PC-9 (cell line): ENCODE results near the gene RTBDN. TPM values are rescaled to one million over a fixed set of nuclear protein-coding genes. Genes with fewer than 3 reads are reported as not detected.

Experiments
- BruUV-seq: library from RNA; stranded (reverse); fragments of 400-500 nt; replicated peaks from 2 replicates; lab custom pipeline; 2021; lab: Mats Ljungman, UMichigan
- CTCF ChIA-PET: fragments of 300-600 bp; sonication (Branson Sonifier 250); formaldehyde crosslinking; loops from one replicate; lab custom pipeline; 2022; ENCODE audit warnings: antibody characterized with exemption; lab: Charles Lee
- POLR2A ChIA-PET: fragments of 300-600 bp; sonication (Branson Sonifier 250); formaldehyde crosslinking; loops from one replicate; lab custom pipeline; 2022; ENCODE audit warnings: antibody characterized with exemption; ENCODE audit not compliant: unreplicated experiment; lab: Charles Lee
- DNase-seq, 2 experiments: peaks; one replicate each; pipeline versions ENCODE4 v3.0.0 to v3.0.0-alpha.2; 2015 to 2022; ENCODE audit warnings: mixed read lengths in 1 of 2
- H2AFZ ChIP-seq: fragments of 200-600 bp; sonication (generic); 2 replicates; pipeline ENCODE4 v1.8.1; 2017; ENCODE audit warnings: antibody characterized with exemption
- H3F3A ChIP-seq: fragments of 200-600 bp; sonication (generic); 2 replicates; pipeline ENCODE4 v1.8.1; 2017; ENCODE audit warnings: antibody characterized with exemption, mild to moderate bottlenecking, low read depth; ENCODE audit not compliant: insufficient read depth
- H3K27ac ChIP-seq: fragments of 200-600 bp; sonication (generic); 2 replicates; pipeline ENCODE4 v1.6.1; 2016; ENCODE audit warnings: mixed run types
- H3K27me3 ChIP-seq: fragments of 200-600 bp; sonication (generic); 2 replicates; pipeline ENCODE4 v1.6.1; 2016; ENCODE audit warnings: low read depth, mixed run types; ENCODE audit not compliant: insufficient read depth
- H3K36me3 ChIP-seq: fragments of 200-600 bp; sonication (generic); 2 replicates; pipeline ENCODE4 v1.6.1; 2016; ENCODE audit warnings: low read depth, mixed run types
- H3K4me1 ChIP-seq: fragments of 200-600 bp; sonication (generic); replicated peaks from 2 replicates; pipeline ENCODE4 v1.6.1; 2016; ENCODE audit warnings: mixed run types; ENCODE audit not compliant: insufficient read depth
- H3K4me2 ChIP-seq: fragments of 200-600 bp; sonication (generic); 2 replicates; pipeline ENCODE4 v1.6.1; 2017; ENCODE audit warnings: mixed run types
- H3K4me3 ChIP-seq: fragments of 200-600 bp; sonication (generic); 2 replicates; pipeline ENCODE4 v1.6.1; 2016; ENCODE audit warnings: mixed run types
- H3K79me2 ChIP-seq: fragments of 200-600 bp; sonication (generic); 2 replicates; pipeline ENCODE4 v1.6.1; 2017; ENCODE audit warnings: low read depth, mixed run types
- H3K9me2 ChIP-seq: fragments of 200-600 bp; sonication (generic); 2 replicates; pipeline ENCODE4 v1.8.1; 2017; ENCODE audit warnings: mild to moderate bottlenecking; ENCODE audit not compliant: insufficient read depth
- H3K9me3 ChIP-seq: fragments of 200-600 bp; sonication (generic); 2 replicates; pipeline ENCODE4 v1.8.1; 2016; ENCODE audit warnings: low read depth; ENCODE audit not compliant: insufficient read depth
- H4K20me1 ChIP-seq: fragments of 200-600 bp; sonication (generic); 2 replicates; pipeline ENCODE4 v1.8.1; 2017; ENCODE audit not compliant: insufficient read depth
- CTCF ChIP-seq: fragments of 200-600 bp; sonication (generic); conservative IDR thresholded peaks from 2 replicates; pipeline ENCODE4 v1.6.1; 2017; ENCODE audit warnings: mixed run types, antibody characterized with exemption, mild to moderate bottlenecking, moderate library complexity
- EZH2 ChIP-seq: fragments of 200-600 bp; sonication (generic); IDR thresholded peaks from 2 replicates; pipeline ENCODE4 v1.8.0; 2017; ENCODE audit warnings: antibody characterized with exemption, low read depth
- intact Hi-C: fragments of 100-400 bp; cut with micrococcal nuclease; formaldehyde crosslinking; loops from one replicate; pipeline ENCODE4 v1.10.0; 2022; ENCODE audit not compliant: unreplicated experiment
- total RNA-seq: library from RNA; stranded (reverse); gene quantifications from 2 replicates; pipeline ENCODE4 v1.2.3, GENCODE V29; 2021

RTBDN gene
- total RNA-seq, 1 experiment from 2014 or later = 1.0 TPM

- no peaks in the 10 kb centered on the region for H3K27me3 ChIP-seq
- TF ChIP-seq CTCF (no peak), EZH2 (no peak)
- TSS peak; percentile 18 for BruUV-seq
- H4K20me1 ChIP-seq = no peaks in the 10 kb centered on the region
- H3K4me3 ChIP-seq = peak overlapping the region; percentile 77
- H3K9me2 ChIP-seq = no peaks in the 10 kb centered on the region
- peaks cover 28% of the 10 kb centered on the region for H3F3A ChIP-seq
- no peak for DNase-seq
- peaks cover 11% of the 10 kb centered on the region; the same call in 1 of the 2 replicates for H3K9me3 ChIP-seq
- intact Hi-C loops = no loop called here
- peaks cover 14% of the 10 kb centered on the region for H3K4me1 ChIP-seq
- no peaks in the 10 kb centered on the region for H3K36me3 ChIP-seq
- H2AFZ ChIP-seq = peak overlapping the region; percentile 96
- peaks cover 10% of the 10 kb centered on the region; the same call in 1 of the 2 replicates for H3K79me2 ChIP-seq
- peak overlapping the region; percentile 66 for H3K27ac ChIP-seq
- ChIA-PET POLR2A (interaction anchor here (0.5 to 0.6 kb wide), 4 partner anchors 15 to 163 kb away, joined by 3 to 4 read pairs (median 4); partner anchors contain the start of gene SYCE2), CTCF (interaction anchor here (1.1 kb wide), 1 partner anchor 33 kb away, joined by 3 read pairs; no protein-coding TSS in a partner anchor)
- peak overlapping the region; percentile 92 for H3K4me2 ChIP-seq
Observed at GRCh38 chr19:12880551-12881171, 46.3 kb upstream of the RTBDN start.

- Histone ChIP-seq H3K9me3 (no peaks in the 10 kb centered on the region), H3K27me3 (no peaks in the 10 kb centered on the region), H3F3A (peaks cover 26% of the 10 kb centered on the region), H3K9me2 (no peaks in the 10 kb centered on the region), H3K4me1 (0 out of 2 replicates have a peak, but pooled peaks cover 2% of the 10 kb centered on the region), H3K79me2 (0 out of 2 replicates have a peak, but pooled peaks cover under 1% of the 10 kb centered on the region), H3K36me3 (no peaks in the 10 kb centered on the region), H3K4me3 (no peak overlapping the region), H3K27ac (no peak overlapping the region), H4K20me1 (no peaks in the 10 kb centered on the region), H2AFZ (no peak overlapping the region), H3K4me2 (no peak overlapping the region)
- intact Hi-C loops = no loop called here
- POLR2A ChIA-PET = no interaction called here
- no peak for TF ChIP-seq CTCF
- no peak for TF ChIP-seq EZH2
- CTCF ChIA-PET = no interaction called here
- no peak for DNase-seq
- no TSS peak for BruUV-seq
Observed at GRCh38 chr19:12875086-12875485, 40.7 kb upstream of the RTBDN start.

GRCh38 chr19:12873891-12874745, 39.7 kb upstream of the RTBDN start:
- no peaks in the 10 kb centered on the region for H3K4me1 ChIP-seq
- no peaks in the 10 kb centered on the region for H3K9me2 ChIP-seq
- ChIA-PET POLR2A (no interaction called here), CTCF (no interaction called here)
- no peak overlapping the region for H3K4me3 ChIP-seq
- no peak overlapping the region for H2AFZ ChIP-seq
- no peak for DNase-seq
- H3K27me3 ChIP-seq = no peaks in the 10 kb centered on the region
- H3K36me3 ChIP-seq = no peaks in the 10 kb centered on the region
- H3K27ac ChIP-seq = no peak overlapping the region
- no peaks in the 10 kb centered on the region for H3K9me3 ChIP-seq
- no peaks in the 10 kb centered on the region for H3K79me2 ChIP-seq
- intact Hi-C loops = no loop called here
- H4K20me1 ChIP-seq = no peaks in the 10 kb centered on the region
- peaks cover 26% of the 10 kb centered on the region for H3F3A ChIP-seq
- H3K4me2 ChIP-seq = peak overlapping the region; percentile 75
- no peak for TF ChIP-seq CTCF
- TF ChIP-seq EZH2 = no peak
- no TSS peak for BruUV-seq
